Lower leg skin (tissue), 4 donors: ENCODE data around the gene CD69. TPM values are rescaled to one million over a fixed set of nuclear protein-coding genes. Genes with fewer than 3 reads are reported as not detected.
A peak's percentile ranks its signal among the peaks of the same experiment; 100 is the strongest.
"Not testable (repeated sequence)": the region's sequence is repeated elsewhere in the genome, so short reads cannot be mapped to it uniquely, and the experiment has no call there.

ENCODE experiments used
- DNase-seq, 2 donors: peaks; one replicate each; pipeline ENCODE4 v3.0.0-alpha.2; 2019; ENCODE audit warnings: low spot score in 2 of 2
- H3K4me3 ChIP-seq: fragments of 200-600 bp; sonication (generic); 2 replicates; pipeline ENCODE4 v1.5.1; 2017; ENCODE audit warnings: mild to moderate bottlenecking, low read depth; ENCODE audit not compliant: poor library complexity, severe bottlenecking
- POLR2A ChIP-seq, 2 donors: fragments of 450-650 bp; IDR thresholded peaks; one replicate each; pipeline ENCODE4 v1.6.1; 2016 to 2017; ENCODE audit warnings: antibody characterized with exemption in 2 of 2, mild to moderate bottlenecking in 1 of 2, moderate library complexity in 1 of 2
- WGBS, 2 donors: methylation state at CpG; one replicate each; pipeline ENCODE4 v1.1.5; 2018; 5-methylcytosine and 5-hydroxymethylcytosine counted together
- intact Hi-C: fragments of 100-400 bp; cut with DNase I; formaldehyde crosslinking; loops from one replicate; pipeline ENCODE4 v1.15.0; 2023; ENCODE audit warnings: low total_unique reads
- total RNA-seq, 4 donors: library from RNA; depleted of rRNA; stranded (reverse); fragments of >200 nt; gene quantifications; one replicate each; pipeline ENCODE4 v1.1.0, GENCODE V29; 2016
- TF ChIP-seq, protein P1 (sequence below), 3 donors: fragments of 450-650 bp; IDR thresholded peaks; one replicate each; pipeline ENCODE4 v1.5.1; 2016; ENCODE audit warnings: antibody characterized with exemption in 3 of 3, mild to moderate bottlenecking in 3 of 3, moderate library complexity in 2 of 3

Gene CD69
- total RNA-seq, 4 donors from 2014 or later, result 0.61 to 4.0 (median 1.9) TPM

DNA sequence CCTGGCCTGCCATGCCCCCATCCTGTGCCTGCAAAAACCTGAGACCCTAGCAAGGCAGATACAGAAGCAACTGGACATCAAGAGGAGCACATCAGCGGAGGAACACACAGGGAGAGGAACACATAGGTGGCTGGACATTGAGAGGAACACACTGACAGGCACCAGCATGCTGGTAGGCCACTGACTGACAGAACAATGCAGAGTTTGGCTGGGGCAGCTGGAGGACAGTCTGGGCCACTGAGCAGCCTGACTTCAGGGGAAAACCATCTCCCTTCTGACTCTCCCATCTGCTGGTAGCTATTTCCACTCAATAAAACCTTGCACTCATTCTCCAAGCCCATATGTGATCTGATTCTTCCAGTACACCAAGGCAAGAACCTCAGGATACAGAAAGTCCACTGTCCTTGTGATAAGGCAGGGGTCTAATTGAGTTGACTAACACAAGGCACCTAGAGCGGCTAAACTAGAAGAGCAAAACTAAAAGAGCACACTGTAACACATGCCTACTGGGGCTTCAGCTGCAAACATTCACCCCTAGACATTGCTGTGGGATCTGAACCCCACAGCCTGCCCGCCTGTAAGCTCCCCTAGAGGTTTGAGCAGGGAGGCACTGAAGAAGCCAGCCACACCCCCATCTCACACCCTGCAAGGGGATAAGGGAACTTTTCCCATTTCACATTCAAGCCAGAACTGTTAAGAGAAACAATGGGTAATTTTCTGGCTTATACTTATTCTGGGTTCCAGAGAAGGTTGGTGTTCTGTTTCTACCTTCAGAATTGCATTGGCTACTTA, 49.9 kb downstream of the CD69 start:
- 85 to 92% methylated on average over 3 of the region's 3 CpGs for WGBS, 2 donors
- no peak for TF ChIP-seq POLR2A (IDR thresholded peaks at IDR 0.05)
- TF ChIP-seq, protein P1, sequence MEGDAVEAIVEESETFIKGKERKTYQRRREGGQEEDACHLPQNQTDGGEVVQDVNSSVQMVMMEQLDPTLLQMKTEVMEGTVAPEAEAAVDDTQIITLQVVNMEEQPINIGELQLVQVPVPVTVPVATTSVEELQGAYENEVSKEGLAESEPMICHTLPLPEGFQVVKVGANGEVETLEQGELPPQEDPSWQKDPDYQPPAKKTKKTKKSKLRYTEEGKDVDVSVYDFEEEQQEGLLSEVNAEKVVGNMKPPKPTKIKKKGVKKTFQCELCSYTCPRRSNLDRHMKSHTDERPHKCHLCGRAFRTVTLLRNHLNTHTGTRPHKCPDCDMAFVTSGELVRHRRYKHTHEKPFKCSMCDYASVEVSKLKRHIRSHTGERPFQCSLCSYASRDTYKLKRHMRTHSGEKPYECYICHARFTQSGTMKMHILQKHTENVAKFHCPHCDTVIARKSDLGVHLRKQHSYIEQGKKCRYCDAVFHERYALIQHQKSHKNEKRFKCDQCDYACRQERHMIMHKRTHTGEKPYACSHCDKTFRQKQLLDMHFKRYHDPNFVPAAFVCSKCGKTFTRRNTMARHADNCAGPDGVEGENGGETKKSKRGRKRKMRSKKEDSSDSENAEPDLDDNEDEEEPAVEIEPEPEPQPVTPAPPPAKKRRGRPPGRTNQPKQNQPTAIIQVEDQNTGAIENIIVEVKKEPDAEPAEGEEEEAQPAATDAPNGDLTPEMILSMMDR (IDR thresholded peaks at IDR 0.05), result no peak
- DNase-seq, result no peak
- no peak overlapping the region for H3K4me3 ChIP-seq
- intact Hi-C loops, result no loop called here

DNA sequence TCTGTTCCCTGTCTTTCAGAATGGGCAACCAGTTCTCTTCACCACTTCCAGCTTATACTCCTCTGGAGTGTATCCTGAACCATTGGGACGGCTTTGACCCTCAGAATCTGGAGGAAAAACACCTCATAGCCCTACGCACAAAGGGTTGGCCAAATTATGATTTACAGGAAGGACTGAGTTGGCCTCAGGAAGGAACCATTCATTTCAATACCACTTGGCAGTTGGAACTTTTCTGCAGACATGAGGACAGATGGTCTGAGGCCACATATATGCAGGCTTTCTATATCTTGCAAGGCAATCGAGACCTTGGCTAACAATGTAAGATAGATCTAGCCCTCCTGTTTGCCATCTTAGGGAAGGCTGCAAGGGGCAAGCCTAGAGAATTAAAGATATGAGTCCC, 51.8 kb downstream of the CD69 start:
- intact Hi-C loops, result no loop called here
- 88 to 91% methylated on average over 3 of the region's 3 CpGs for WGBS, 2 donors
- DNase-seq, result no peak
- no peak for TF ChIP-seq POLR2A (IDR thresholded peaks at IDR 0.05)
- TF ChIP-seq, protein P1 (IDR thresholded peaks at IDR 0.05), result no peak
- H3K4me3 ChIP-seq, result no peak overlapping the region

GRCh38 chr12:9707864-9708808, 52.6 kb downstream of the CD69 start:
- TF ChIP-seq POLR2A (IDR thresholded peaks at IDR 0.05), result no peak
- TF ChIP-seq, protein P1 (IDR thresholded peaks at IDR 0.05), result peak in 1 of 3 donors; percentile 67
- no peak overlapping the region for H3K4me3 ChIP-seq
- WGBS, 2 donors, result 55 to 60% methylated on average over 12 of the region's 12 CpGs
- intact Hi-C loops, result no loop called here
- no peak for DNase-seq

DNA sequence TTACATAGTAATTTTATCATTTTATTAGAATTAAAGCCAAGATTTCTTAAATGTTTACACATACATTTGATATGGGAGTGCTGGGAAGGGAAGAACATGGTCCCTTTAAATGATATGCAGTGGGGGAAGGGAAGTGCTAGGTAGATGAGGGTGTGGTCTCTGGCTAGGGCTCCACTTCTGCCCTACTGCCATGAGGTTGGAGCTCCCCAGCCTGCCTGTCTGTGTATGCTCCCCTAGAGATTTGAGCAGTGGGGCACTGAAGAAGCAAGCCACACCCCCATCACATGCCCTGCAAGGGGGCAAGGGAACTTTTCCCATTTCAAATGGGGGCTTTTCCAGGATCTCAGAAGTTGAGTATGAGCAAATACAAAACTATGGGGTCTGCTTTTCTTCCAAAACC, 53.3 kb downstream of the CD69 start:
- H3K4me3 ChIP-seq, result no peak overlapping the region
- DNase-seq, result no peak
- TF ChIP-seq POLR2A (IDR thresholded peaks at IDR 0.05), result no peak
- intact Hi-C loops, result no loop called here

GRCh38 chr12:9706086-9706685, 54.5 kb downstream of the CD69 start:
- H3K4me3 ChIP-seq, result no peak overlapping the region
- TF ChIP-seq, protein P1 (IDR thresholded peaks at IDR 0.05), result no peak
- no peak for TF ChIP-seq POLR2A (IDR thresholded peaks at IDR 0.05)
- intact Hi-C loops, result no loop called here
- no peak for DNase-seq

GRCh38 chr12:9704561-9704960, 56.1 kb downstream of the CD69 start:
- DNase-seq, H3K4me3 ChIP-seq, intact Hi-C loops: not testable (repeated sequence)
- WGBS, 2 donors, result 89 to 91% methylated on average over 5 of the region's 5 CpGs

Other genes with a start within 250 kb of the CD69 start
- gene KLRB1, start 153.0 kb downstream of the CD69 start, total RNA-seq, result under 1 TPM in 3 of 4 donors, not detected in 1; 0.22 to 0.63 (median 0.42) TPM
- 1 to 10 TPM; 1.6 to 7.8 (median 2.5) TPM for gene CLEC2D, start 91.2 kb downstream of the CD69 start, total RNA-seq
- gene CLECL1, start 27.8 kb downstream of the CD69 start, total RNA-seq, result not detected
- under 1 TPM in 1 of 4 donors, not detected in 3; 0.27 TPM for gene KLRF1, start 66.6 kb upstream of the CD69 start, total RNA-seq
- gene CLEC2B, start 108.5 kb upstream of the CD69 start, total RNA-seq, result 10 to 100 TPM; 52.3 to 90.6 (median 81.9) TPM
- not detected for gene KLRF2, start 120.6 kb upstream of the CD69 start, total RNA-seq
- gene CLEC2A, start 171.5 kb upstream of the CD69 start, total RNA-seq, result 10 to 100 TPM; 60.8 to 80.5 (median 68.4) TPM
- under 1 TPM in 3 of 4 donors, not detected in 1; 0.19 to 0.64 (median 0.51) TPM for gene CLEC12A, start 210.5 kb upstream of the CD69 start, total RNA-seq
- not detected for gene CLEC1B, start 238.2 kb upstream of the CD69 start, total RNA-seq
- 1 to 10 TPM in 1 of 4 donors, under 1 TPM in 3; 0.42 to 2.4 (median 0.65) TPM for gene CLEC12B, start 249.7 kb upstream of the CD69 start, total RNA-seq